ENCODE data around the gene PLA2G2A. TPM values are rescaled to one million over a fixed set of nuclear protein-coding genes. Genes with fewer than 3 reads are reported as not detected.
A peak's percentile ranks its signal among the peaks of the same experiment; 100 is the strongest.

Gene PLA2G2A
- total and polyA plus RNA-seq, 12 donors = 2.8 to 593 (median 40.9) TPM

GRCh38 chr1:19945914-19946313, 33.5 kb downstream of the PLA2G2A start:
- no peak for ATAC-seq
- Histone ChIP-seq H3K27ac (no peak overlapping the region), H3K36me3 (no peaks in the 10 kb centered on the region), H3K27me3 (peaks cover 0 to 42% (median under 1%) of the 10 kb centered on the region in 7 donors), H3K4me3 (no peak overlapping the region), H3K9me3 (no peaks in the 10 kb centered on the region), H3K4me1 (no peaks in the 10 kb centered on the region)
- no peak for TF ChIP-seq CTCF (IDR thresholded peaks at IDR 0.05)
- 28 to 36% methylated on average over 2 of the region's 2 CpGs for WGBS, 2 donors
- intact Hi-C loops (cut with DNase I) = no loop called here
- no peak for DNase-seq

- H3K27ac ChIP-seq = no peak overlapping the region
- H3K27me3 ChIP-seq = peaks cover 0 to 25% (median 0%) of the 10 kb centered on the region in 7 donors
- WGBS, 2 donors = 88% methylated on average over 2 of the region's 2 CpGs
- H3K36me3 ChIP-seq = no peaks in the 10 kb centered on the region
- TF ChIP-seq CTCF (IDR thresholded peaks at IDR 0.05) = no peak
- ATAC-seq = no peak
- intact Hi-C loops (cut with DNase I) = no loop called here
- H3K9me3 ChIP-seq = no peaks in the 10 kb centered on the region
- no peak for DNase-seq
- H3K4me1 ChIP-seq = no peaks in the 10 kb centered on the region
- H3K4me3 ChIP-seq = no peak overlapping the region
Measured at GRCh38 chr1:19942657-19943056, 36.8 kb downstream of the PLA2G2A start.

GRCh38 chr1:19942088-19942487, 37.3 kb downstream of the PLA2G2A start:
- no peak for TF ChIP-seq CTCF (IDR thresholded peaks at IDR 0.05)
- 63 to 69% methylated on average over 3 of the region's 3 CpGs for WGBS, 2 donors
- ATAC-seq = peak in 1 of 8 donors; percentile 80

GRCh38 chr1:19941206-19941568, 38.2 kb downstream of the PLA2G2A start:
- 94 to 95% methylated on average over 3 of the region's 3 CpGs for WGBS, 2 donors
- Histone ChIP-seq H3K36me3 (no peaks in the 10 kb centered on the region), H3K4me3 (no peak overlapping the region), H3K4me1 (no peaks in the 10 kb centered on the region), H3K27me3 (peaks cover 0 to 17% (median 0%) of the 10 kb centered on the region in 7 donors), H3K9me3 (no peaks in the 10 kb centered on the region), H3K27ac (no peak overlapping the region)
- ATAC-seq (no peak), DNase-seq (no peak)
- intact Hi-C loops (cut with DNase I) = no loop called here
- no peak for TF ChIP-seq CTCF (IDR thresholded peaks at IDR 0.05)

More at GRCh38 chr1:19942088-19942487, 37.3 kb downstream of the PLA2G2A start:
- H3K4me1 ChIP-seq = no peaks in the 10 kb centered on the region
- no peaks in the 10 kb centered on the region for H3K36me3 ChIP-seq
- peaks cover 0 to 20% (median 0%) of the 10 kb centered on the region in 7 donors for H3K27me3 ChIP-seq
- intact Hi-C loops (cut with DNase I) = no loop called here
- no peaks in the 10 kb centered on the region for H3K9me3 ChIP-seq
- no peak for DNase-seq
- H3K4me3 ChIP-seq = no peak overlapping the region
- no peak overlapping the region for H3K27ac ChIP-seq

Data from heart right ventricle (tissue), 16 donors.